MCF 10A (cell line): Measurements from ENCODE around the gene MEF2D. TPM values are rescaled to one million over a fixed set of nuclear protein-coding genes. Genes with fewer than 3 reads are reported as not detected.
A peak's percentile ranks its signal among the peaks of the same experiment; 100 is the strongest.

Source experiments
- BruUV-seq: library from RNA; stranded (reverse); fragments of 400-500 nt; replicated peaks from 2 replicates; lab custom pipeline; 2021; lab: Mats Ljungman, UMichigan
- CTCF ChIA-PET: fragments of 300-600 bp; sonication (Branson Sonifier 250); formaldehyde crosslinking; extraction: SDS; loops from one replicate; lab custom pipeline; 2021; ENCODE audit warnings: antibody characterized with exemption, inconsistent platforms; lab: Yijun Ruan, JAX
- POLR2A ChIA-PET: fragments of 300-600, 350-650 bp; sonication (Branson Sonifier 250); formaldehyde crosslinking; extraction: SDS; loops from one replicate; lab custom pipeline; 2020; ENCODE audit warnings: antibody characterized with exemption, inconsistent platforms; lab: Yijun Ruan, JAX
- DNase-seq: peaks from one replicate; pipeline ENCODE4 v3.0.0-alpha.2; 2018; ENCODE audit not compliant: unreplicated experiment
- H3K27ac Mint-ChIP-seq: one replicate; pipeline ENCODE4 v1.8.0; 2022; ENCODE audit warnings: mild to moderate bottlenecking, low read depth, mixed read lengths; ENCODE audit not compliant: unreplicated experiment
- H3K27me3 Mint-ChIP-seq: one replicate; pipeline ENCODE4 v1.8.0; 2022; ENCODE audit warnings: mixed read lengths; ENCODE audit not compliant: insufficient read depth, unreplicated experiment
- H3K36me3 Mint-ChIP-seq: one replicate; pipeline ENCODE4 v1.8.0; 2022; ENCODE audit warnings: mild to moderate bottlenecking, moderate library complexity, mixed read lengths; ENCODE audit not compliant: insufficient read depth, unreplicated experiment
- H3K4me1 Mint-ChIP-seq: one replicate; pipeline ENCODE4 v1.8.0; 2022; ENCODE audit warnings: mixed read lengths; ENCODE audit not compliant: insufficient read depth, unreplicated experiment
- H3K4me3 Mint-ChIP-seq: one replicate; pipeline ENCODE4 v1.8.0; 2022; ENCODE audit warnings: mild to moderate bottlenecking, moderate library complexity, mixed read lengths; ENCODE audit not compliant: unreplicated experiment
- H3K9me3 Mint-ChIP-seq: one replicate; pipeline ENCODE4 v1.8.0; 2022; ENCODE audit warnings: mixed read lengths; ENCODE audit not compliant: unreplicated experiment
- CTCF ChIP-seq: fragments of 200-600 bp; IDR thresholded peaks from one replicate; pipeline ENCODE4 v1.8.0; 2022; ENCODE audit warnings: antibody characterized with exemption, mild to moderate bottlenecking; ENCODE audit not compliant: unreplicated experiment
- intact Hi-C: fragments of 100-400 bp; cut with micrococcal nuclease; formaldehyde crosslinking; loops from 2 replicates; pipeline ENCODE4 v1.14.1; 2022
- total RNA-seq: library from RNA; stranded (reverse); gene quantifications from 2 replicates; pipeline ENCODE4 v1.2.3, GENCODE V29; 2022

MEF2D gene
- total RNA-seq, 1 experiment from 2014 or later, result 113 TPM

DNA sequence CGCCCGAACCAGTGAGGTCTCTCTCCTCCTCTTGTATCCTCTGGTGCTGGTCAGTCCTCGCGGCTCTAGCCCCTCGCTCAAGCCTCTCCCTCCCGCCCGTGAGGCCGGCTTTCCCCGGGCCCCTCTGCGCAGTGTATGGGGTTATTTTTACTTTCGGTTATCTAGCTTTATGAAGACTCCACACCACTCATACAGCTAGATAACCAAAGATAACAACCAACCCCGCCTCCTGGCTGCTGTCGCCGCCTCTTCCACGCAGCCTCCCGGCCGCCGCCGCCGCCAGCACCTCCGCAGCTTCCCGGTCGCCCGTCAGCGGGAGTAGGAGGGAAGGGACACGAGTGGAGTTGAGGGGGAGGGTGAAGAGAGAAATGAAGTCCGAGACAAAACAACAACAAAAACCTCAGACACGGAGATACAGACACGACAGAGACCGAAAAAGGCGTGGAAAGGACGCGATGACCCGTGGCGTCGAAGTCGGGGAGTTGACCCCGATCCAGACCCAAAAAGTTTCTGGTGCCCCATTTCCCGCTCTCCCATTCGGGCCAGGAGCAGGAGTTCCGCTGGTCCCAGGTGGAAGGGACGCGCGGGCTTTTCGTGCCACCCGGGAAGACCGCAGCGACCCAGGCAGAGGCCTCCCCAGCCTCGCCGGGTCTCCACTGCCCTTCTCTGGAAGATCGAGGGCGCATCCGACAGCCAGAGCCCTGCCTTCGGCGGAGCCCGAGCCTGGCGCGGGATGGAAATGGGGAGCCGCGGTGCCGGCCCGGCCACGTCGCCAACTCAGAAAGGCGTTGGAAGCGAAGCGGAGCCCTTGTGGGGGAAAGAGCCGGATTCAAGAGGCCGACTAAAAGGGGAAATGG, 80.1 kb downstream of the MEF2D start:
- CTCF ChIA-PET, result interaction anchor here (0.7 to 3.2 kb wide), 6 partner anchors 21 to 145 kb away, joined by 3 to 29 read pairs (median 8); no protein-coding TSS in a partner anchor
- no peaks in the 10 kb centered on the region for H3K9me3 Mint-ChIP-seq
- POLR2A ChIA-PET, result no interaction called here
- peaks cover 12% of the 10 kb centered on the region for H3K36me3 Mint-ChIP-seq
- no peak overlapping the region for H3K27ac Mint-ChIP-seq
- peak overlapping the region; percentile 71 for H3K4me3 Mint-ChIP-seq
- peaks cover 5% of the 10 kb centered on the region for H3K4me1 Mint-ChIP-seq
- no TSS peak for BruUV-seq
- TF ChIP-seq CTCF, result no peak
- peaks cover 92% of the 10 kb centered on the region for H3K27me3 Mint-ChIP-seq
- intact Hi-C loops, result no loop called here
- DNase-seq, result no peak

GRCh38 chr1:156419854-156420204, 80.7 kb downstream of the MEF2D start:
- DNase-seq, result no peak

DNA sequence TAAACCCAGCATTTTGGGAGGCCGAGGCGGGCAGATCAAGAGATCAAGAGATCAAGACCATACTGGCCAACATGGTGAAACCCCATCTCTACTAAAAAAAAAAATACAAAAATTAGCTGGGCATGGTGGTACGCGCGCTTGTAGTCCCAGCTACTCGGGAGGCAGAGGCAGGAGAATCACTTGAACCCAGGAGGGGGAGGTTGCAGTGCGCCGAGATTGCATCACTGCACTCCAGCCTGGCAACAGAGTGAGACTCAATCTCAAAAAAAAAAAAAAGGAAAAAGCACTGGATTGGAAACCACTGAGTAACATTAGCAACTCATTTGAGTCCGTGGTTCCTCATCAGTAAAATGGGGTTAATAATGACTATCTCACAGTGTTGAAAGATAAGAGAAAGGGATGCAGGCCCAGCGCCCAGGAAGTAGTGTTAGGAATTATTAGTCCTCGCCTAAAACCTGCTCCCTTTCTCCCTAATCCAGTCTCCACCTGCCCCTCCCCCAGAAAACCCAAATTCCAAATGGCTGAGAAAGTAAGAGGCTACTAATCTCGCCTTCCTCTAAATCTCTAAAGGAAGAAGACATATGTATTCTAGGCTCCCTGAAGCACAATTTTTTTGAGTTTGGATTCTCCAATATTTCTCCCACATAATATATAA, 82.0 kb downstream of the MEF2D start:
- Mint-ChIP-seq H3K4me1 (peaks cover 5% of the 10 kb centered on the region), H3K4me3 (no peak overlapping the region), H3K36me3 (peaks cover 5% of the 10 kb centered on the region), H3K27me3 (peaks cover 87% of the 10 kb centered on the region), H3K9me3 (no peaks in the 10 kb centered on the region), H3K27ac (no peak overlapping the region)
- no peak for DNase-seq
- intact Hi-C loops, result no loop called here
- no TSS peak for BruUV-seq
- ChIA-PET CTCF (interaction anchor here (0.7 to 3.2 kb wide), 6 partner anchors 23 to 255 kb away, joined by 3 to 29 read pairs (median 8); no protein-coding TSS in a partner anchor), POLR2A (interaction anchor here (0.6 to 1.0 kb wide), 2 partner anchors 76 to 81 kb away, joined by 3 read pairs; no protein-coding TSS in a partner anchor)
- TF ChIP-seq CTCF, result no peak

More at GRCh38 chr1:156419854-156420204, 80.7 kb downstream of the MEF2D start:
- intact Hi-C loops, result no loop called here
- H3K27me3 Mint-ChIP-seq, result peaks cover 93% of the 10 kb centered on the region
- no peak overlapping the region for H3K27ac Mint-ChIP-seq
- ChIA-PET POLR2A (interaction anchor here (0.8 to 1.0 kb wide), 2 partner anchors 33 to 77 kb away, joined by 3 read pairs; no protein-coding TSS in a partner anchor), CTCF (interaction anchor here (0.6 to 3.2 kb wide), 8 partner anchors 22 to 414 kb away, joined by 3 to 29 read pairs (median 4); no protein-coding TSS in a partner anchor)
- peaks cover 5% of the 10 kb centered on the region for H3K4me1 Mint-ChIP-seq
- no peaks in the 10 kb centered on the region for H3K9me3 Mint-ChIP-seq
- H3K4me3 Mint-ChIP-seq, result no peak overlapping the region
- H3K36me3 Mint-ChIP-seq, result peaks cover 12% of the 10 kb centered on the region
- BruUV-seq, result no TSS peak
- TF ChIP-seq CTCF, result no peak
